Caki2 (cell line): Measurements from ENCODE around the gene KRTAP5-5. TPM values are rescaled to one million over a fixed set of nuclear protein-coding genes. Genes with fewer than 3 reads are reported as not detected.
"Not testable (repeated sequence)": the region's sequence is repeated elsewhere in the genome, so short reads cannot be mapped to it uniquely, and the experiment has no call there.

Experiments
- DNase-seq: peaks from one replicate; pipeline ENCODE4 v3.0.0-alpha.2; 2015; ENCODE audit warnings: low read depth
- in situ Hi-C: cut with HindIII; loops from 2 replicates; pipeline ENCODE4 v1.10.0; 2016; ENCODE audit warnings: low sequenced_read_pairs, low pct_unique_long_range_greater_than_20kb, mixed read lengths
- total RNA-seq: library from RNA; depleted of rRNA; stranded (reverse); fragments of >200 nt; shearing (Covaris generic); gene quantifications from 2 replicates; pipeline ENCODE4 v1.2.3, GENCODE V29; 2014; ENCODE audit warnings: low replicate concordance

KRTAP5-5 gene
- total RNA-seq, 1 experiment from 2014 or later = not detected

- in situ Hi-C loops = no loop called here
- no peak for DNase-seq
Measured at GRCh38 chr11:1651411-1651980, 21.9 kb downstream of the KRTAP5-5 start.

- in situ Hi-C loops = no loop called here
- DNase-seq = no peak
Measured at GRCh38 chr11:1652026-1652425, 22.5 kb downstream of the KRTAP5-5 start.

GRCh38 chr11:1652442-1652770 lies 22.8 kb downstream of the KRTAP5-5 start:
- in situ Hi-C loops = no loop called here

GRCh38 chr11:1652771-1653540 lies 23.4 kb downstream of the KRTAP5-5 start:
- in situ Hi-C loops = no loop called here

More at GRCh38 chr11:1652442-1652770, 22.8 kb downstream of the KRTAP5-5 start:
- no peak for DNase-seq

GRCh38 chr11:1653541-1654387 lies 24.2 kb downstream of the KRTAP5-5 start:
- no peak for DNase-seq
- in situ Hi-C loops = no loop called here

More at GRCh38 chr11:1652771-1653540, 23.4 kb downstream of the KRTAP5-5 start:
- peak; percentile 38 for DNase-seq

GRCh38 chr11:1654388-1655167 lies 25.0 kb downstream of the KRTAP5-5 start:
- in situ Hi-C loops = no loop called here
- no peak for DNase-seq

- no peak for DNase-seq
- in situ Hi-C loops = no loop called here
Measured at GRCh38 chr11:1655168-1656060, 25.8 kb downstream of the KRTAP5-5 start.

GRCh38 chr11:1656061-1656441 lies 26.5 kb downstream of the KRTAP5-5 start:
- in situ Hi-C loops = no loop called here

GRCh38 chr11:1656670-1657069 lies 27.1 kb downstream of the KRTAP5-5 start:
- in situ Hi-C loops = no loop called here
- DNase-seq = no peak

More at GRCh38 chr11:1656061-1656441, 26.5 kb downstream of the KRTAP5-5 start:
- no peak for DNase-seq

- in situ Hi-C loops = no loop called here
- DNase-seq = no peak
Measured at GRCh38 chr11:1659506-1659905, 29.9 kb downstream of the KRTAP5-5 start.

- in situ Hi-C loops = no loop called here
Measured at GRCh38 chr11:1660111-1660867, 30.7 kb downstream of the KRTAP5-5 start.

GRCh38 chr11:1661454-1662269 lies 32.1 kb downstream of the KRTAP5-5 start:
- in situ Hi-C loops, DNase-seq: not testable (repeated sequence)

More at GRCh38 chr11:1660111-1660867, 30.7 kb downstream of the KRTAP5-5 start:
- DNase-seq = no peak

- in situ Hi-C loops, DNase-seq: not testable (repeated sequence)
Measured at GRCh38 chr11:1662699-1663283, 33.2 kb downstream of the KRTAP5-5 start.

- no peak for DNase-seq
- in situ Hi-C loops = no loop called here
Measured at GRCh38 chr11:1665313-1665712, 35.7 kb downstream of the KRTAP5-5 start.

- in situ Hi-C loops = no loop called here
Measured at GRCh38 chr11:1667121-1667850, 37.7 kb downstream of the KRTAP5-5 start.

More at GRCh38 chr11:1667121-1667850, 37.7 kb downstream of the KRTAP5-5 start:
- no peak for DNase-seq
